Loucy (cell line): Measurements from ENCODE around the gene C2orf68.

ENCODE experiments used
- H2AFZ ChIP-seq: fragments of 200-600 bp; sonication (generic); 2 replicates; pipeline ENCODE4 v1.6.0; 2016; ENCODE audit warnings: antibody characterized with exemption, mild to moderate bottlenecking, low read length, moderate library complexity
- H3F3A ChIP-seq: fragments of 200-600 bp; 2 replicates; pipeline ENCODE4 v1.6.0; 2016; ENCODE audit warnings: antibody characterized with exemption, low read depth, mild to moderate bottlenecking
- H3K27me3 ChIP-seq: fragments of 200-600 bp; sonication (generic); 2 replicates; pipeline ENCODE4 v1.6.1; 2014; ENCODE audit warnings: low read length, mild to moderate bottlenecking; ENCODE audit not compliant: insufficient read depth, poor library complexity, severe bottlenecking
- H3K36me3 ChIP-seq: fragments of 200-600 bp; sonication (generic); 2 replicates; pipeline ENCODE4 v1.6.1; 2016; ENCODE audit warnings: low read length; ENCODE audit not compliant: insufficient read depth
- H3K4me1 ChIP-seq: fragments of 200-600 bp; sonication (generic); 2 replicates; pipeline ENCODE4 v1.5.1; 2014; ENCODE audit warnings: low read length, mild to moderate bottlenecking; ENCODE audit not compliant: insufficient read depth, poor library complexity, severe bottlenecking
- H3K4me2 ChIP-seq: fragments of 200-600 bp; sonication (generic); 2 replicates; pipeline ENCODE4 v1.6.0; 2014; ENCODE audit warnings: antibody characterized with exemption, low read length, low read depth, mild to moderate bottlenecking; ENCODE audit not compliant: poor library complexity, severe bottlenecking
- H3K4me3 ChIP-seq: fragments of 200-600 bp; sonication (generic); 2 replicates; pipeline ENCODE4 v1.5.1; 2014; ENCODE audit warnings: low read length, mild to moderate bottlenecking, mixed read lengths; ENCODE audit not compliant: poor library complexity, severe bottlenecking
- H3K79me2 ChIP-seq: fragments of 200-600 bp; sonication (generic); 2 replicates; pipeline ENCODE4 v1.6.1; 2014; ENCODE audit warnings: low read length; ENCODE audit not compliant: insufficient read depth
- H3K9ac ChIP-seq: fragments of 200-600 bp; sonication (generic); 2 replicates; pipeline ENCODE4 v1.6.0; 2014; ENCODE audit warnings: mild to moderate bottlenecking, low read depth, low read length, moderate library complexity; ENCODE audit not compliant: poor library complexity, severe bottlenecking
- H3K9me2 ChIP-seq: fragments of 200-600 bp; sonication (generic); replicated peaks from 2 replicates; pipeline ENCODE4 v1.6.1; 2016; ENCODE audit warnings: low read depth, low read length, mixed read lengths
- H3K9me3 ChIP-seq: fragments of 200-600 bp; sonication (generic); 2 replicates; pipeline ENCODE4 v1.6.1; 2014; ENCODE audit warnings: mild to moderate bottlenecking, antibody characterized with exemption, low read length, low read depth; ENCODE audit not compliant: insufficient read depth
- H4K20me1 ChIP-seq: fragments of 200-600 bp; sonication (generic); 2 replicates; pipeline ENCODE4 v1.6.0; 2014; ENCODE audit warnings: antibody characterized with exemption, low read length, mild to moderate bottlenecking; ENCODE audit not compliant: insufficient read depth, poor library complexity, severe bottlenecking
- EZH2phosphoT487 ChIP-seq: fragments of 200-600 bp; IDR thresholded peaks from 2 replicates; pipeline ENCODE4 v1.6.1; 2018; ENCODE audit warnings: antibody characterized with exemption, mild to moderate bottlenecking, moderate library complexity, borderline replicate concordance
- TF ChIP-seq, protein P1 (sequence below): fragments of 200-600 bp; sonication (generic); conservative IDR thresholded peaks from 2 replicates; pipeline ENCODE4 v1.5.1; 2014; ENCODE audit warnings: mild to moderate bottlenecking, antibody characterized with exemption, low read length

Gene C2orf68

DNA sequence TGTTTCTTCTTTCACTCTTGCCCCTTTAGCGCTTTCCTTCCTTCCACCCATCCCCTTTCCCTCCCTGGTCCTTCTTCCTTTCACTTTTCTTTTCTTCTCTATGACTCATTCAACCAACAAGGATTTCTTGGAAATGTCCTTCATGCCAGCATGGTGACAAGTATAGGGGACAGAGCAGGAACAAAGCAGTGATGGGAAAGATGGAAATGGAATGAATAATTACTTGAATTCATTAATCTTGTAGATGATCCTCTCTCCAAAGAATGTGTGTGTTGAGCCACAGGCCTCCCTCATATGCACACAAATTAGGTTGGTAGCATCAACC is 26.1 kb downstream of the C2orf68 start:
- H2AFZ ChIP-seq = no peak overlapping the region
- no peaks in the 10 kb centered on the region for H4K20me1 ChIP-seq
- H3K9ac ChIP-seq = peak overlapping the region; percentile 83
- peak overlapping the region; percentile 93 for H3K4me2 ChIP-seq
- H3K79me2 ChIP-seq = peaks cover 45% of the 10 kb centered on the region
- peaks cover 65% of the 10 kb centered on the region for H3K4me1 ChIP-seq
- 0 out of 2 replicates have a peak, but pooled peaks cover 12% of the 10 kb centered on the region for H3F3A ChIP-seq
- H3K9me3 ChIP-seq = no peaks in the 10 kb centered on the region
- H3K36me3 ChIP-seq = no peaks in the 10 kb centered on the region
- peak overlapping the region; percentile 79 for H3K4me3 ChIP-seq
- no peaks in the 10 kb centered on the region for H3K9me2 ChIP-seq
- H3K27me3 ChIP-seq = no peaks in the 10 kb centered on the region
- no peak for TF ChIP-seq EZH2phosphoT487
- TF ChIP-seq, protein P1, sequence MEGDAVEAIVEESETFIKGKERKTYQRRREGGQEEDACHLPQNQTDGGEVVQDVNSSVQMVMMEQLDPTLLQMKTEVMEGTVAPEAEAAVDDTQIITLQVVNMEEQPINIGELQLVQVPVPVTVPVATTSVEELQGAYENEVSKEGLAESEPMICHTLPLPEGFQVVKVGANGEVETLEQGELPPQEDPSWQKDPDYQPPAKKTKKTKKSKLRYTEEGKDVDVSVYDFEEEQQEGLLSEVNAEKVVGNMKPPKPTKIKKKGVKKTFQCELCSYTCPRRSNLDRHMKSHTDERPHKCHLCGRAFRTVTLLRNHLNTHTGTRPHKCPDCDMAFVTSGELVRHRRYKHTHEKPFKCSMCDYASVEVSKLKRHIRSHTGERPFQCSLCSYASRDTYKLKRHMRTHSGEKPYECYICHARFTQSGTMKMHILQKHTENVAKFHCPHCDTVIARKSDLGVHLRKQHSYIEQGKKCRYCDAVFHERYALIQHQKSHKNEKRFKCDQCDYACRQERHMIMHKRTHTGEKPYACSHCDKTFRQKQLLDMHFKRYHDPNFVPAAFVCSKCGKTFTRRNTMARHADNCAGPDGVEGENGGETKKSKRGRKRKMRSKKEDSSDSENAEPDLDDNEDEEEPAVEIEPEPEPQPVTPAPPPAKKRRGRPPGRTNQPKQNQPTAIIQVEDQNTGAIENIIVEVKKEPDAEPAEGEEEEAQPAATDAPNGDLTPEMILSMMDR = no peak

- H3K4me3 ChIP-seq = peak overlapping the region; percentile 79
- H3K4me1 ChIP-seq = peaks cover 61% of the 10 kb centered on the region
- no peaks in the 10 kb centered on the region for H3K36me3 ChIP-seq
- H3K9me2 ChIP-seq = no peaks in the 10 kb centered on the region
- no peaks in the 10 kb centered on the region for H3K9me3 ChIP-seq
- peak overlapping the region; percentile 93 for H3K4me2 ChIP-seq
- no peaks in the 10 kb centered on the region for H4K20me1 ChIP-seq
- peak overlapping the region; percentile 83 for H3K9ac ChIP-seq
- no peak overlapping the region for H2AFZ ChIP-seq
- H3K79me2 ChIP-seq = peaks cover 45% of the 10 kb centered on the region
- TF ChIP-seq EZH2phosphoT487 = no peak
- TF ChIP-seq, protein P1 = no peak
- H3F3A ChIP-seq = 0 out of 2 replicates have a peak, but pooled peaks cover 12% of the 10 kb centered on the region
- no peaks in the 10 kb centered on the region for H3K27me3 ChIP-seq
Observed at GRCh38 chr2:85584857-85585780, 26.7 kb downstream of the C2orf68 start.

DNA sequence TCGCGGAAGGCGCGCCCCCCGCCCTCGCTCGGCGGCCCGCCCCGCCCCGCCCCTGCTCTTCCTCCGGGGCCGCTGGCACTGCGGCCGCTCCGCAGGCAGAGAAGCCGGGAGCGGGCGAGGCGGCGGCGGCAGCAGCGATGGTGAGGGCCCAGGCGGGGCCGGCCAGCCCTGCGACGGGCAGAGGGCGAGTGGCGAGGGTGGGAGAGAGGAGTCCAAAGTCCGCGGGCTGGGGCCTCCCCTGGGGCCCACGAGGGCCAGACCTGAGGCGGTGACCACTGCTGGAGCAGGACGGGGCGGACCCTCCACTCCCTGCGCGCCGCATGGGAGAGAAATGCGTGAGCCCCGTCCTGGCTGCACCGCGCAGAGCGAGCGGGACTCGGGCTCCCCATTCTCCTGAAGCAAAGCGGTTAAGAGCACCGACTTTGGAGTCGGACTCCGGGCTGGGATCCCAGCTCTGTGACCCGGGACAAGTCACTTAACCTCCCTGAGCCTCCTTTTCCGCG is 27.5 kb downstream of the C2orf68 start, which contains the start of gene VAMP5:
Gene VAMP5, plus strand, starts transcription at position 78 of the 503 bp plus-strand sequence. Its CDS starts 60 bp downstream, at position 138.
- no peak for TF ChIP-seq EZH2phosphoT487
- TF ChIP-seq, protein P1 = no peak
- no peaks in the 10 kb centered on the region for H4K20me1 ChIP-seq
- peak within 1 kb of the TSS; percentile 83 for H3K9ac ChIP-seq
- H3K4me2 ChIP-seq = peak within 1 kb of the TSS; percentile 93
- peaks cover 63% of the 10 kb centered on the region for H3K4me1 ChIP-seq
- H3K36me3 ChIP-seq = no peaks in the 10 kb centered on the region
- H3K79me2 ChIP-seq = peaks cover 50% of the 10 kb centered on the region
- no peaks in the 10 kb centered on the region for H3K9me3 ChIP-seq
- H3K4me3 ChIP-seq = peak within 1 kb of the TSS; percentile 79
- no peak within 1 kb of the TSS for H2AFZ ChIP-seq
- 0 out of 2 replicates have a peak, but pooled peaks cover 12% of the 10 kb centered on the region for H3F3A ChIP-seq
- H3K9me2 ChIP-seq = no peaks in the 10 kb centered on the region
- H3K27me3 ChIP-seq = no peaks in the 10 kb centered on the region
